Dendritic cell treated with granulocyte-macrophage colony-stimulating factor and Interleukin-4, amounts not matched to agents 40 ng/mL and 50 ng/mL, for 4 days (primary cell): ENCODE data around the gene EHD4.
A peak's percentile ranks its signal among the peaks of the same experiment; 100 is the strongest.

Experiments
- H3K27ac Mint-ChIP-seq: one replicate; pipeline ENCODE4 v1.8.0; 2022; ENCODE audit warnings: mild to moderate bottlenecking, mixed read lengths
- H3K27me3 Mint-ChIP-seq: one replicate; pipeline ENCODE4 v1.8.0; 2022; ENCODE audit warnings: mild to moderate bottlenecking, mixed read lengths
- H3K36me3 Mint-ChIP-seq: one replicate; pipeline ENCODE4 v1.8.0; 2022; ENCODE audit warnings: low read depth, mixed read lengths
- H3K4me1 Mint-ChIP-seq: one replicate; pipeline ENCODE4 v1.8.0; 2022; ENCODE audit warnings: low read depth, mixed read lengths
- H3K4me3 Mint-ChIP-seq: one replicate; pipeline ENCODE4 v1.8.0; 2022; ENCODE audit warnings: mild to moderate bottlenecking, moderate library complexity, mixed read lengths
- H3K9me3 Mint-ChIP-seq: one replicate; pipeline ENCODE4 v1.8.0; 2022; ENCODE audit warnings: mixed read lengths
- intact Hi-C: fragments of 100-400 bp; cut with micrococcal nuclease; formaldehyde crosslinking; loops from one replicate; pipeline ENCODE4 v1.15.0; 2022

The EHD4 gene

GRCh38 chr15:41990243-41990605 lies 17.9 kb upstream of the EHD4 start:
- H3K36me3 Mint-ChIP-seq: no peaks in the 10 kb centered on the region

GRCh38 chr15:41989573-41990242 lies 17.4 kb upstream of the EHD4 start:
- Mint-ChIP-seq H3K27me3 (peaks cover 7% of the 10 kb centered on the region), H3K9me3 (no peaks in the 10 kb centered on the region), H3K36me3 (no peaks in the 10 kb centered on the region), H3K4me1 (peaks cover 7% of the 10 kb centered on the region), H3K27ac (no peak overlapping the region), H3K4me3 (no peak overlapping the region)
- intact Hi-C loops: loop anchor here (1.0 to 2.0 kb wide), 2 partner anchors 70 to 147 kb away; no protein-coding TSS in a partner anchor

More at GRCh38 chr15:41990243-41990605, 17.9 kb upstream of the EHD4 start:
- H3K4me3 Mint-ChIP-seq: no peak overlapping the region
- H3K27ac Mint-ChIP-seq: no peak overlapping the region
- no peaks in the 10 kb centered on the region for H3K9me3 Mint-ChIP-seq
- peaks cover 7% of the 10 kb centered on the region for H3K4me1 Mint-ChIP-seq
- intact Hi-C loops: no loop called here
- H3K27me3 Mint-ChIP-seq: peaks cover 7% of the 10 kb centered on the region

- H3K36me3 Mint-ChIP-seq: no peaks in the 10 kb centered on the region
- no peak overlapping the region for H3K4me3 Mint-ChIP-seq
- H3K9me3 Mint-ChIP-seq: no peaks in the 10 kb centered on the region
- peaks cover 7% of the 10 kb centered on the region for H3K27me3 Mint-ChIP-seq
- peak overlapping the region; percentile 26 for H3K27ac Mint-ChIP-seq
- intact Hi-C loops: loop anchor here (1.0 to 2.0 kb wide), 2 partner anchors 70 to 148 kb away; no protein-coding TSS in a partner anchor
- peaks cover 7% of the 10 kb centered on the region for H3K4me1 Mint-ChIP-seq
Observed at GRCh38 chr15:41988896-41989572, 16.7 kb upstream of the EHD4 start.

- no peak overlapping the region for H3K4me3 Mint-ChIP-seq
- H3K36me3 Mint-ChIP-seq: no peaks in the 10 kb centered on the region
- no peak overlapping the region for H3K27ac Mint-ChIP-seq
- H3K4me1 Mint-ChIP-seq: peaks cover 7% of the 10 kb centered on the region
- H3K27me3 Mint-ChIP-seq: peaks cover 7% of the 10 kb centered on the region
- intact Hi-C loops: loop anchor here (2.0 kb wide), 1 partner anchor 149 kb away; no protein-coding TSS in a partner anchor
- no peaks in the 10 kb centered on the region for H3K9me3 Mint-ChIP-seq
Observed at GRCh38 chr15:41987925-41988275, 15.5 kb upstream of the EHD4 start.

- H3K27me3 Mint-ChIP-seq: peaks cover 7% of the 10 kb centered on the region
- H3K36me3 Mint-ChIP-seq: no peaks in the 10 kb centered on the region
- H3K4me3 Mint-ChIP-seq: no peak overlapping the region
- peaks cover 7% of the 10 kb centered on the region for H3K4me1 Mint-ChIP-seq
- intact Hi-C loops: no loop called here
- H3K27ac Mint-ChIP-seq: no peak overlapping the region
- no peaks in the 10 kb centered on the region for H3K9me3 Mint-ChIP-seq
Observed at GRCh38 chr15:41987246-41987924, 15.0 kb upstream of the EHD4 start.

- H3K36me3 Mint-ChIP-seq: no peaks in the 10 kb centered on the region
- H3K4me3 Mint-ChIP-seq: no peak overlapping the region
- intact Hi-C loops: no loop called here
- no peaks in the 10 kb centered on the region for H3K9me3 Mint-ChIP-seq
- H3K27ac Mint-ChIP-seq: no peak overlapping the region
- H3K4me1 Mint-ChIP-seq: peaks cover 20% of the 10 kb centered on the region
- H3K27me3 Mint-ChIP-seq: peaks cover 7% of the 10 kb centered on the region
Observed at GRCh38 chr15:41985236-41986160, 13.1 kb upstream of the EHD4 start.

GRCh38 chr15:41984622-41985021 lies 12.3 kb upstream of the EHD4 start:
- no peak overlapping the region for H3K27ac Mint-ChIP-seq
- peaks cover 21% of the 10 kb centered on the region for H3K4me1 Mint-ChIP-seq
- H3K9me3 Mint-ChIP-seq: no peaks in the 10 kb centered on the region
- no peak overlapping the region for H3K4me3 Mint-ChIP-seq
- H3K27me3 Mint-ChIP-seq: peaks cover 7% of the 10 kb centered on the region
- intact Hi-C loops: no loop called here
- H3K36me3 Mint-ChIP-seq: no peaks in the 10 kb centered on the region

GRCh38 chr15:41983621-41984571 lies 11.5 kb upstream of the EHD4 start:
- no peak overlapping the region for H3K27ac Mint-ChIP-seq
- peaks cover 21% of the 10 kb centered on the region for H3K4me1 Mint-ChIP-seq
- intact Hi-C loops: no loop called here
- no peaks in the 10 kb centered on the region for H3K36me3 Mint-ChIP-seq
- H3K27me3 Mint-ChIP-seq: peaks cover 7% of the 10 kb centered on the region
- no peak overlapping the region for H3K4me3 Mint-ChIP-seq
- H3K9me3 Mint-ChIP-seq: no peaks in the 10 kb centered on the region

- H3K9me3 Mint-ChIP-seq: no peaks in the 10 kb centered on the region
- no peaks in the 10 kb centered on the region for H3K36me3 Mint-ChIP-seq
- intact Hi-C loops: no loop called here
- peaks cover 3% of the 10 kb centered on the region for H3K27me3 Mint-ChIP-seq
- H3K27ac Mint-ChIP-seq: no peak overlapping the region
- peaks cover 21% of the 10 kb centered on the region for H3K4me1 Mint-ChIP-seq
- H3K4me3 Mint-ChIP-seq: no peak overlapping the region
Observed at GRCh38 chr15:41983221-41983620, 10.9 kb upstream of the EHD4 start.

GRCh38 chr15:41982133-41982930 lies 10.0 kb upstream of the EHD4 start:
- H3K9me3 Mint-ChIP-seq: no peaks in the 10 kb centered on the region
- no peaks in the 10 kb centered on the region for H3K36me3 Mint-ChIP-seq
- H3K27ac Mint-ChIP-seq: no peak overlapping the region
- H3K4me1 Mint-ChIP-seq: peaks cover 19% of the 10 kb centered on the region
- H3K4me3 Mint-ChIP-seq: no peak overlapping the region
- H3K27me3 Mint-ChIP-seq: peaks cover 3% of the 10 kb centered on the region
- intact Hi-C loops: no loop called here

GRCh38 chr15:41981371-41982132 lies 9.2 kb upstream of the EHD4 start:
- H3K27ac Mint-ChIP-seq: no peak overlapping the region
- no peak overlapping the region for H3K4me3 Mint-ChIP-seq

More at GRCh38 chr15:41981371-41982132, 9.2 kb upstream of the EHD4 start:
- intact Hi-C loops: no loop called here
- no peaks in the 10 kb centered on the region for H3K27me3 Mint-ChIP-seq
- H3K36me3 Mint-ChIP-seq: no peaks in the 10 kb centered on the region
- H3K4me1 Mint-ChIP-seq: peaks cover 13% of the 10 kb centered on the region
- H3K9me3 Mint-ChIP-seq: no peaks in the 10 kb centered on the region
